ENCODE results near the gene SGCD. TPM values are rescaled to one million over a fixed set of nuclear protein-coding genes. Genes with fewer than 3 reads are reported as not detected.

Gene SGCD
- polyA plus RNA-seq, 1 of the 3 experiments (the other 2 are of a cell fraction), result 0.87 TPM

- TF ChIP-seq TAF1 (IDR thresholded peaks at IDR 0.05; ENCODE audit: borderline replicate concordance, low read depth, low read length) (no peak), MEF2A (IDR thresholded peaks at IDR 0.05; ENCODE audit: borderline replicate concordance, low read depth) (no peak), TEAD4 (IDR thresholded peaks at IDR 0.05; ENCODE audit: borderline replicate concordance, insufficient read depth) (no peak), SMC3 (IDR thresholded peaks at IDR 0.05; ENCODE audit: low read depth, low read length) (no peak), RFX5 (IDR thresholded peaks at IDR 0.05; ENCODE audit: low read length) (no peak)
- TF ChIP-seq, protein P1, sequence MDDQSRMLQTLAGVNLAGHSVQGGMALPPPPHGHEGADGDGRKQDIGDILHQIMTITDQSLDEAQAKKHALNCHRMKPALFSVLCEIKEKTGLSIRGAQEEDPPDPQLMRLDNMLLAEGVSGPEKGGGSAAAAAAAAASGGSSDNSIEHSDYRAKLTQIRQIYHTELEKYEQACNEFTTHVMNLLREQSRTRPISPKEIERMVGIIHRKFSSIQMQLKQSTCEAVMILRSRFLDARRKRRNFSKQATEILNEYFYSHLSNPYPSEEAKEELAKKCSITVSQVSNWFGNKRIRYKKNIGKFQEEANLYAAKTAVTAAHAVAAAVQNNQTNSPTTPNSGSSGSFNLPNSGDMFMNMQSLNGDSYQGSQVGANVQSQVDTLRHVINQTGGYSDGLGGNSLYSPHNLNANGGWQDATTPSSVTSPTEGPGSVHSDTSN (IDR thresholded peaks at IDR 0.05), result no peak
These were observed 233.0 kb downstream of the SGCD start (continued) for GRCh38 chr5:156560002-156560401.

DNA sequence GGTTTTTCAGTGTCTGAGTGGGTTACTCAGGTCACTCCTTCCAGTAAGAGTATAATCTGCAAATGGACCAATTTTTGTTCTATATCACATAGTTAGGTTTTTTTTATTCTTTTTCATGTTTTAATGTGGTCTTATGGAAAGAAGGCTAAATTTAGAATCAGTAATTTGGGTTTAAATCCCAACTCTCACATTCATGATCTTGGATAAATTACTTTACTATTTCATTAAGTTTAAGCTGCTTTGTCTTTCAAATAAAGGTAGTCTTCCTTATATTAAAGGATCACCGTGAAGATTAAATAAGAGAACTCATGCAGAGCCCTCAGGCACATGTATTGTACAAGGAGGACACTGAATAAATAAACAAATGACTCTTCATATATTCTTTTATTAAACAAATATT is 234.7 kb downstream of the SGCD start:
- Histone ChIP-seq H3K36me3 (replicated peaks in 1 of 2; ENCODE audit: control insufficient read depth in 1 of 2, insufficient read depth in 2 of 2, low read length in 1 of 2) (no peaks in the 10 kb centered on the region), H3K9ac (no peak overlapping the region), H3F3A (replicated peaks; ENCODE audit: insufficient read depth) (no peaks in the 10 kb centered on the region), H3K27me3 (ENCODE audit: insufficient read depth) (no peaks in the 10 kb centered on the region), H3K27ac (ENCODE audit: low read depth in 2 of 2, low read length in 1 of 2) (no peak overlapping the region), H3K4me1 (ENCODE audit: control insufficient read depth in 1 of 2, insufficient read depth in 2 of 2, low read depth in 1 of 2, low read length in 1 of 2) (no peaks in the 10 kb centered on the region), H3K9me3 (no peaks in the 10 kb centered on the region), H3K79me2 (ENCODE audit: insufficient read depth) (no peaks in the 10 kb centered on the region), H3K9me2 (no peaks in the 10 kb centered on the region), H3K4me3 (ENCODE audit: low read depth in 2 of 2, low read length in 1 of 2) (no peak overlapping the region), H4K20me1 (ENCODE audit: insufficient read depth) (no peaks in the 10 kb centered on the region), H3K4me2 (no peak overlapping the region), H2AFZ (ENCODE audit: low read depth) (no peak overlapping the region)
- TF ChIP-seq ZBTB33 (IDR thresholded peaks at IDR 0.05; ENCODE audit: borderline replicate concordance, low read depth), result no peak
- no peak for TF ChIP-seq REST (IDR thresholded peaks at IDR 0.05; ENCODE audit: low read depth, low read length)
- TF ChIP-seq, protein P2, sequence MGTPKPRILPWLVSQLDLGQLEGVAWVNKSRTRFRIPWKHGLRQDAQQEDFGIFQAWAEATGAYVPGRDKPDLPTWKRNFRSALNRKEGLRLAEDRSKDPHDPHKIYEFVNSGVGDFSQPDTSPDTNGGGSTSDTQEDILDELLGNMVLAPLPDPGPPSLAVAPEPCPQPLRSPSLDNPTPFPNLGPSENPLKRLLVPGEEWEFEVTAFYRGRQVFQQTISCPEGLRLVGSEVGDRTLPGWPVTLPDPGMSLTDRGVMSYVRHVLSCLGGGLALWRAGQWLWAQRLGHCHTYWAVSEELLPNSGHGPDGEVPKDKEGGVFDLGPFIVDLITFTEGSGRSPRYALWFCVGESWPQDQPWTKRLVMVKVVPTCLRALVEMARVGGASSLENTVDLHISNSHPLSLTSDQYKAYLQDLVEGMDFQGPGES (IDR thresholded peaks at IDR 0.05; ENCODE audit: low read depth, low read length), result no peak
- TF ChIP-seq NFIC (IDR thresholded peaks at IDR 0.05; ENCODE audit: borderline replicate concordance), result no peak
- TF ChIP-seq POLR2AphosphoS5 (IDR thresholded peaks at IDR 0.05; ENCODE audit: low read depth, low read length), result no peak
- no peak for TF ChIP-seq JUND (IDR thresholded peaks at IDR 0.05)
- no peak for TF ChIP-seq USF1 (IDR thresholded peaks at IDR 0.05; ENCODE audit: borderline replicate concordance, low read depth)
- no peak for TF ChIP-seq RCOR1 (IDR thresholded peaks at IDR 0.05; ENCODE audit: low read length)
- no peak for TF ChIP-seq USF2 (IDR thresholded peaks at IDR 0.05; ENCODE audit: borderline replicate concordance, low read depth, low read length)
- TF ChIP-seq MEF2A (IDR thresholded peaks at IDR 0.05; ENCODE audit: borderline replicate concordance, low read depth), result no peak
- TF ChIP-seq RFX5 (IDR thresholded peaks at IDR 0.05; ENCODE audit: low read length), result no peak
- TF ChIP-seq RXRA (IDR thresholded peaks at IDR 0.05; ENCODE audit: borderline replicate concordance, low read depth), result no peak
- TF ChIP-seq, protein P1 (IDR thresholded peaks at IDR 0.05), result no peak
- TF ChIP-seq TCF12 (IDR thresholded peaks at IDR 0.05), result no peak
- no peak for TF ChIP-seq NRF1 (IDR thresholded peaks at IDR 0.05; ENCODE audit: low read depth, low read length)
- TF ChIP-seq, protein P3, sequence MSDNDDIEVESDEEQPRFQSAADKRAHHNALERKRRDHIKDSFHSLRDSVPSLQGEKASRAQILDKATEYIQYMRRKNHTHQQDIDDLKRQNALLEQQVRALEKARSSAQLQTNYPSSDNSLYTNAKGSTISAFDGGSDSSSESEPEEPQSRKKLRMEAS (IDR thresholded peaks at IDR 0.05; ENCODE audit: low read depth), result no peak
- no peak for TF ChIP-seq FOSL2 (IDR thresholded peaks at IDR 0.05; ENCODE audit: borderline replicate concordance, low read depth)
- TF ChIP-seq TEAD4 (IDR thresholded peaks at IDR 0.05; ENCODE audit: borderline replicate concordance, insufficient read depth), result no peak
- DNase-seq, result no peak
- ChIA-PET POLR2A (no interaction called here), CTCF (no interaction called here)
- 22% methylated on average over 1 of the region's 1 CpG for WGBS (ENCODE audit: low lambda C conversion rate)

Data from SK-N-SH (cell line).